ENCODE results near the gene MTTP.
"Not testable (repeated sequence)": the region's sequence is repeated elsewhere in the genome, so short reads cannot be mapped to it uniquely, and the experiment has no call there.

MTTP gene

DNA sequence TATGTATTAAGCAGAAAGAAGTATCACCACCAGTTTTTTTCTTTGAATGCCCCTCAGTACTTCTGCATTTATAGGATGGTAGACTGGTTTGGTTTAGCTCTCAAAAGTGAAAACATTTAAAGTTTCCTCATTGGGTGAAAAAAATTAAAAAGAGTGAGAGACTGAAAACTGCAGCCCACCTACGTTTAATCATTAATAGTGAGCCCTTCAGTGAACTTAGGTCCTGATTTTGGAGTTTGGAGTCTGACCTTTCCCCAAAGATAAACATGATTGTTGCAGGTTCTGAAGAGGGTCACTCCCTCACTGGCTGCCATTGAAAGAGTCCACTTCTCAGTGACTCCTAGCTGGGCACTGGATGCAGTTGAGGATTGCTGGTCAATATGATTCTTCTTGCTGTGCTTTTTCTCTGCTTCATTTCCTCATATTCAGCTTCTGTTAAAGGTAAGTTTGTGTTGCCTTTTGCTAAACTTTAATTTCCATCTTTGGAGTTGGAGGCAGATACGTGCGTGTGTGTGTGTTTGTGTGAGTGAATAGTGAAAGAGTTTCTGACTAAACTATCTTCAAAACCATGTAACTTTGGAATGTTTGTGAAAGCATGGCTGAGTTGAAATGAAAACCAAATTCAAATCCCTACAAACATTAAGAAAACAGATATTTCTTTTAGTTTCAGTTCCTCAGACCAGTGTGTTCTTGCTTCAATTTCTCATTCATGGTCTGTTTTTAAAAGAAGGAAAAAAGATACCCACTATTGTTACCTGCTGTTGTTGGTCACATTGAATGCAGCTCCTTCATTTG lies at the start of gene MTTP:
Gene MTTP (plus strand): TSS at position 295 of the 795 bp plus-strand sequence. CDS start 86 bp downstream, at position 381.
- no peak for DNase-seq (ENCODE audit: low read depth in 1 of 2, low spot score in 1 of 2)

GRCh38 chr4:99529228-99529627 lies 45.4 kb upstream of the MTTP start:
- no peak for DNase-seq (ENCODE audit: low read depth in 1 of 2, low spot score in 1 of 2)

DNA sequence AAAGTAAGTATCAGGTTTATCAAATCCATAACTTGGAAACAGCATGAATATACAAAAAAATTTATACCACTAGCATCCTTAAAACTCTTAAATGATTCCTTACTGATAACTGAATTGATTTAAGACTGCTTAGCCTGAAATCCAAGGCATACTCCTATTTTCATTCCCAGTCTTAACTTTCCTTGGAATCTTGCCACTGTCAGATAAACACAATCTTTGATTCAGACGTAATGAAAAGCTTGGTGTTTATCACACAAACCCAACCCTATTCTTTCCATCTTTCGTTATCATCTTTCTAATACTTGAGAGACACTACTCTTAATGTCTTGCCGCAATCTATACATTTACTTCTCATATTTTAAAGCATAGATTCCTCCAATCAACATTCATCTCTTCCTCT lies 44.7 kb upstream of the MTTP start:
- DNase-seq (ENCODE audit: low read depth in 1 of 2, low spot score in 1 of 2) = no peak

DNA sequence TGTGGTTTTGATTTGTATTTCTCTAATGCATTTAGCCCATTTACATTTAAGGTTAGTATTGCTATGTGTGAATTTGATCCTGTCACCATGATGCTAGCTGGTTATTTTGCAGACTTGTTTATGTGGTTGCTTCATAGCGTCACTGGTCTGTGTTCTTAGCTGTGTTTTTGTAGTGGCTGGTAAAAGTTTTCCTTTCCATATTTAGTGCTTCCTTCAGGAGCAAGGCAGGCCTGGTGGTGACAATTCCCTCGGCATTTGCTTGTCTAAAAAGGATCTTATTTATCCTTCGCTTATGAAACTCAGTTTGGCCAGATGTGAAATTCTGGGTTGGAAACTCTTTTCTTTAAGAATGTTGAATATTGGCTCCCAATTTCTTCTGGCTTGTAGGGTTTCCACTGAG lies 39.9 kb upstream of the MTTP start:
- DNase-seq (ENCODE audit: low read depth in 1 of 2, low spot score in 1 of 2) = not testable (repeated sequence)

DNA sequence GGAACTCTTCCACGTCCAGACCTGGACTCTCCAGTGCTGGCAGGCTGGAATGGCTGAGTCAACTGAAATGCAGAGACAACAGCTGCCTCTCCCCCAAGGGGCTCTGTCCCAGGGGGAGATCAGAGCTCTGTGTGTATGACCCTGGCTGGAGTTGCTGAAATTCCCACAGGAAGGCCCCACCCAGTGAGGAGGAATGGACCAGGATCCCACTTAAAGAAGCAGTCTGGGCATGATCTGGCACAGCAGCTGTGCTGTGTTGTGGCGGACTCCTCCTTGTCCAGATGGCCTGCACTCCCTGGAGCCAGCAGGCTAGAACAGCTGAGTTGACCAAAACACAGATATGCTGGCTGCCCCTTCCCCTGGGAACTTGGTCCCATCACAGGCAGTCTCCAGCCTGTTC lies 38.4 kb upstream of the MTTP start:
- no peak for DNase-seq (ENCODE audit: low read depth in 1 of 2, low spot score in 1 of 2)

- no peak for DNase-seq (ENCODE audit: low read depth in 1 of 2, low spot score in 1 of 2)
Observed at GRCh38 chr4:99536848-99537247, 37.8 kb upstream of the MTTP start.

- no peak for DNase-seq (ENCODE audit: low read depth in 1 of 2, low spot score in 1 of 2)
Observed at GRCh38 chr4:99537674-99538073, 37.0 kb upstream of the MTTP start.

DNA sequence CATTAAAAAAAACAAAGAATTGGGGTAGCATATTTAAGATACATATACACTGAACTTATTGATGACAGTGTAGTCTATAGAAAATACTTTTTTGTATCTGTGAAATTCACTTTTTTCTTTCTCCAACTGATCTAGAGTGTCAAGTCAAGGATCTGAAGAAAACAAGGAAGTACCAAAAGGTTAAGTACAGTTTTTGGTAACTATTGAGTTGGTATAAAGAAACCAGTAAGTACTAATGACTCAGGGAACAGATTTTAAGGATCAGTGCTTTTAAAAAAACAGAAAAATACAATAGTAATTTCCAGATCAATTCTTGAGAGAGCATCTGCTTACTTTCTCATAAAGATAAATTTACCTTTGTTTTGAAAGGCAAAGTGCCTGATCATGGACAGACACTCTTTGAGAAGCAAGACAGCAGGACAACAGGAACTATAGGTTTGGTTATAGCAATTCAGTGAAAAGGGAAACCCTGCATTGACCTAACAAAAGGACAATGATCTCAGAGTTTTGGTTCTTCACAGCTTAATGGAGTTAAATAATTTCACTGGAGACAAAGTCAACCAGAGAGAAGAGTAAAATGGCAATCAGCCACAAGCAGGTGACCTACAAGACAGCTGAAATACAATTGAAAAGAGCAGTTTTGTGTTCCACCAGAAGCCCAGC lies 34.2 kb upstream of the MTTP start:
- DNase-seq (ENCODE audit: low read depth in 1 of 2, low spot score in 1 of 2) = no peak

GRCh38 chr4:99552872-99553271 lies 21.8 kb upstream of the MTTP start:
- no peak for DNase-seq (ENCODE audit: low read depth in 1 of 2, low spot score in 1 of 2)

DNA sequence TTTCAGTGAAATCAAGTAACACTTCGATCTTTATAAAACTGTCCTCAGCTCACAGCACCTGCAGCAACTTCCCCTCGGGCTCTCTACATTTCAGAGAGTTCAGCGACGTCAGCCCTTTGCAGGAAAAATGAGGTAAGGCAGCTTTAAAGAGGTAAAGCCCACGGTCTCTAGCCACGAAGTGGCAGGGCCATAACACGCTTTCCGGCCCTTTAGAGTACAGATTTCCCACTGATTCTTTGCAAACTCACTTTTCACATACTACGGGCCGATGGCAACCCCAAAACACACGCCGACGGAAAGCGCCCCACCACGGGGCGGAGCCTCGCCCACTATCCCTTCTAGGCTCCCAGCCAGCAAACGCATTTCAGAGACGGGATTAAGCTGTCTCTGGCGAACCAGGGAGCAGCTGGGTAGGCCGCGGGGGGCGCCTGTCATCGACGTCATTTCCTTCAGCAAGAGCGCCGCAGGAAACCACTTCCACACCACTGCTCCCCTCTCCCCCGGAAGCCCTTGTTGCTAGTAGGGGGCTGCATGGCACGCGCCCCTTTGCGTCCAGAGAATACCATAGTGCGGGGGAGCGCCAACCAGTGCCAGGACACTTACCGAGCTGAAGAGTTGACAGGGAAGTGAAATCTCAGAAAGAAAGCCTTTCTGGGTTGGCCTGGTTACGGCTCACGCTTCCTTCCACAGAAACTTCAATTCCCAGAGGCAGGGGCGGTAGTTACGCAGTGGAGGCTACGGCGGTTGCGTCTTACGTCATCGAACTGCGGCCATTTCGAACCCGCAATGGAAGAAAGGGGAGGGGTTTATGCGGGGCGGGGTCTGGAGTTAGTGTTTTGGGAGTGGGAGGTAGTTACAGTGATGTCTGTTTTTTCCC lies 11.1 kb upstream of the MTTP start, which contains the start of gene TRMT10A:
Gene TRMT10A (minus strand): TSS at position 730 of the 877 bp plus-strand sequence. CDS start 4,701 bp downstream, outside the sequence.
- peak; percentile 91 to 95 for DNase-seq (ENCODE audit: low read depth in 1 of 2, low spot score in 1 of 2)

GRCh38 chr4:99564921-99565320 lies 9.7 kb upstream of the MTTP start:
- no peak for DNase-seq (ENCODE audit: low read depth in 1 of 2, low spot score in 1 of 2)

GRCh38 chr4:99571883-99572282 lies 2.7 kb upstream of the MTTP start:
- DNase-seq (ENCODE audit: low read depth in 1 of 2, low spot score in 1 of 2) = no peak

DNA sequence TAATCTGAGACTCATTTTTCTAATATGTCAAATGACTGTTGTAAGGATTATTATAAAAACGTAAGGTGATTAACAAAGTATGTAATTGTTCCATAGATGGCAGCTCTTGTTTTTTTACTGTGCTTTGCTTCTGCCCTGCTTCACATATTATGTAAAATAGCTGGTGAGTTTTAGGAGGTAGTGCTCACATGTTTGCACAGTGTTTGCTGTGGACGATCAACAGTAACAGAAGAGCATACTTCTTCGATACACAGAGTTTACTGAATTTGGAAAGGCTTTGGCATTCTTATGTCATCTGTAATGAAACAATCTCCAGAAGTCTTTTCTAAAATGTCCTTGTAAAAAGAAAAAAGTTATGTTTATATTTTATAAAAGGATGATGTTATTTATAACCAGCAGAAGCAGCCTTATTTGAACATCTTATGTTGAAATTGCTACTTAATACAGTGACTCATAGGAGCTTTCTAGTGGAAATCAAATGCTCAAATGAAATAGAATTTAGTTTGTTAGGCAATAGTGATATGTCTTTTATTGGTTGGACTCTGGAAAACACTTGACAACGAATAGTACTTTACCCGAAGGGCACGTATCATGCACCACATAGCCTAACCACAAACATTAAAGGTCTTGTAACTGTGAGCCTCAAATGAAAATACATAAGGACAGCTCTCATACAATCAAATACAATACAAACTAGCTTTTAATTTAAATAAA lies 1.9 kb upstream of the MTTP start:
- no peak for DNase-seq (ENCODE audit: low read depth in 1 of 2, low spot score in 1 of 2)

- no peak for DNase-seq (ENCODE audit: low read depth in 1 of 2, low spot score in 1 of 2)
Observed at GRCh38 chr4:99573735-99574368, 772 bp upstream of the MTTP start.

- DNase-seq (ENCODE audit: low read depth in 1 of 2, low spot score in 1 of 2) = no peak
Observed at GRCh38 chr4:99578714-99579113, 4.1 kb downstream of the MTTP start.

GRCh38 chr4:99585516-99585915 lies 10.9 kb downstream of the MTTP start:
- DNase-seq (ENCODE audit: low read depth in 1 of 2, low spot score in 1 of 2) = no peak

DNA sequence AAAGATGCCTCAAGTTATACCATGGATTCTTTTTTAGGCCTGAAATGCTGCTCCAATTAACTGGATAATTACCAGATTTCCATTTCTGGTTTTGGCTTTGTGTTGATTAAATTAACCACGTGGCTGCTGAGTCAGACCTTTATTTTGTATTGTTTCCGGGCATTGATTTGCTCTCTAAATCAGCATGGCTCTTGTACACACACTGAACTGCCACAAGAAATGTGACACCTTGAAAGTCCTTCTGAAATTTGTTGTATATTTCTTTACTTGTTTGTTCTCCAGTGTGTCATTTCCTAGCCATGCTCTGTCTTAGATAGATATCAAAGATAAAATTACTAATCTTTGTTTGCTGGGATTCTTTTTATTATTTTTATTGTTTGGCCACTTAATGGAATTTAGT lies 11.7 kb downstream of the MTTP start:
- no peak for DNase-seq (ENCODE audit: low read depth in 1 of 2, low spot score in 1 of 2)

DNA sequence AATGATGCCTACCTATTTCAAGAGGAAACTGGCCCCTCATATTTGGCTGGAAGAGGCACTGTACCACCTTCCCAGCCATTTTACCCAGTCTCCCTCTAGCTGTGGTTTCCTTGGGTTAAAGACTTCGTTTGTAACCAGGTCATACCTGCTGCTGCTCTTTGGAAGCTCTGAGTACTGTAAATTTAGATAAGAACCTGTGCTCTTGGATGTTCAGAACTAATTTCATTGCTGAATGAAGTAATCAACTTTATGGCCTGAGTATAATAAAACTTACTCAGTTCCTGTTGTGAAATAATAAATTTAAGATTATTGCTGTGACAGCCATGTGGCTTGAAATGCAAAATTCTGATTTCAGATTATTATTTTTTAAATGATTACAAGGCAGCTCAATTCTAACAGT lies 12.2 kb downstream of the MTTP start:
- no peak for DNase-seq (ENCODE audit: low read depth in 1 of 2, low spot score in 1 of 2)

DNA sequence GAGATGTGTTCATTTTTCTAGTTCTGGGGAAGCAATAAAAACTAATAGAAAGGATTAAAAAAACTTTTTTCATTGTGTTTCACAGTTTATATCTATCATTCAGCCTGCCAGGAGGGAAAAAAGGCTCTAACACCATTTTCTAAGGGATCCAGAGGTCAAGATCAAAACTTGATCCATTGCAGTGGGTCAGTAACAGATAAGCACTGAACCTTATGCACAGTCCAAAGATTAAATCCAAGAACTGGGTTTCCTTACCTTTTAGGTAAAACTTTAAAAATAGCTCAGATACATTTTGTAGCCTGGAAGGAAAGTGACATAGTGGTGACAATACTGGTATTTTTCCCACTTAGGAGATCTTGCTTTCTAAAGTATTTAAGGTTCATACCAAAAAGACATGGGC lies 12.7 kb downstream of the MTTP start:
- DNase-seq (ENCODE audit: low read depth in 1 of 2, low spot score in 1 of 2) = no peak

DNA sequence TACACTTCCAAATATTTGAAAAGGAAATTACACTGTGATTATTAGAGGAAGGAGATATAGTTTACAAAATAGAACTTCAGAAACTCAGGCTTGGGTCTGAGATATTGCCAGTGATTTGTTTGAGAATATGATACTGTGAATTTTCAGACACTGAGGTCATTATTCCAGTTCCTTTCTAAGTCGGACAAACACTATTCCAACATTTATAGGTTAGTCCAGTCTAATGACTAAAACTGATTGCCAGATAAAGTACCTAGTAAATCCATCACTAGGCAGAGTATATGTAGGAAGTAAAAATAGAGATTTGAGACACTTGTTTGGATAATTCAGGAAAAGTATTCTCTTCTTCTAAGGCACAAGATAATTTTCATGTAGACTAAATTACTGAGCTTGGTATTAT lies 13.2 kb downstream of the MTTP start:
- DNase-seq (ENCODE audit: low read depth in 1 of 2, low spot score in 1 of 2) = no peak

DNA sequence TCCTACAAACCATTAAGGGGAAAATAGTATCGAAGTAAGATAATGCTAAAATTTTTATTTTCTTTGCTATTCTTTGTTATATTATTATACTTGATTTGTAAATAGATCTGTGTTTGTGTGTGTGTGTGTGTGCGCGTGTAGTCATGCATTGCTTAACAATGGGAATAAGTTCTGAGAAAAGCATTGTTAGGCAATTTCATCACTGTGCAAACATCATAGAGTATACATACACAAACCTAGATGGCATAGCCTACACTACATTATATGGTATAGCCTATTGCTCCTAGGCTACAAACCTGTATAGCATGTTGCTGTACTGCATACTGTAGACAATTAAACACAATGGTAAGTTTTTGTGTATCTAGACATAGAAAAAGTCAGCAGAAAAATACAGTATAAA lies 17.1 kb downstream of the MTTP start:
- DNase-seq (ENCODE audit: low read depth in 1 of 2, low spot score in 1 of 2) = no peak

Measured in activated CD4-positive, alpha-beta T cell treated with anti-CD3 and anti-CD28 coated beads, Interleukin-2, amount 50 U/mL, for 24 hours (primary cell).